ENCODE data around the gene HRK.

The HRK gene

DNA sequence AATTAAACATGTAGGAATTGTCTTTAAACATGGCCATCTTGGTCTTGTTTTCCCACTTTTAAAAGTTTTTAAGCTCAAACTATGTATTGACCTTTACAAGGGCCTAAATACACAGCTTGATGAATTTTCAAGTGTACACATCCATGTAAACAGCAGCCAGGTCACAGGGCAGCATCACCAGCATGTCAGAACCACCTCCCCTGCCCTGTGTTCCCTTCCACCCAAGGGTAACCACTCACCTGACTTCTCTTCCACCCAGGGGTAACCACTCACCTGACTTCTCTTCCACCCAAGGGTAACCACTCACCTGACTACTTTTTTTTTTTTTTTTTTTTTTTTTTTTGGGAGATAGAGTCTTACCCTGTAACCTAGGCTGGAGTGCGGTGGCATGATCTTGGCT is 34.1 kb upstream of the HRK start:
- TF ChIP-seq, protein P1, sequence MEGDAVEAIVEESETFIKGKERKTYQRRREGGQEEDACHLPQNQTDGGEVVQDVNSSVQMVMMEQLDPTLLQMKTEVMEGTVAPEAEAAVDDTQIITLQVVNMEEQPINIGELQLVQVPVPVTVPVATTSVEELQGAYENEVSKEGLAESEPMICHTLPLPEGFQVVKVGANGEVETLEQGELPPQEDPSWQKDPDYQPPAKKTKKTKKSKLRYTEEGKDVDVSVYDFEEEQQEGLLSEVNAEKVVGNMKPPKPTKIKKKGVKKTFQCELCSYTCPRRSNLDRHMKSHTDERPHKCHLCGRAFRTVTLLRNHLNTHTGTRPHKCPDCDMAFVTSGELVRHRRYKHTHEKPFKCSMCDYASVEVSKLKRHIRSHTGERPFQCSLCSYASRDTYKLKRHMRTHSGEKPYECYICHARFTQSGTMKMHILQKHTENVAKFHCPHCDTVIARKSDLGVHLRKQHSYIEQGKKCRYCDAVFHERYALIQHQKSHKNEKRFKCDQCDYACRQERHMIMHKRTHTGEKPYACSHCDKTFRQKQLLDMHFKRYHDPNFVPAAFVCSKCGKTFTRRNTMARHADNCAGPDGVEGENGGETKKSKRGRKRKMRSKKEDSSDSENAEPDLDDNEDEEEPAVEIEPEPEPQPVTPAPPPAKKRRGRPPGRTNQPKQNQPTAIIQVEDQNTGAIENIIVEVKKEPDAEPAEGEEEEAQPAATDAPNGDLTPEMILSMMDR (IDR thresholded peaks at IDR 0.05; ENCODE audit: borderline replicate concordance, insufficient read depth, low read depth, low read length): no peak
- no peak overlapping the region for H3K4me3 ChIP-seq (ENCODE audit: low read depth, low read length)

GRCh38 chr12:116910645-116911451 is 29.6 kb upstream of the HRK start, which contains the start of gene FBXW8:
FBXW8 (plus strand) TSS chr12:116910950; CDS start chr12:116911038, 88 bp downstream.
- TF ChIP-seq, protein P1 (IDR thresholded peaks at IDR 0.05; ENCODE audit: borderline replicate concordance, insufficient read depth, low read depth, low read length): no peak

GRCh38 chr12:116910280-116910644 is 29.0 kb upstream of the HRK start:
- peak overlapping the region; percentile 77 for H3K4me3 ChIP-seq (ENCODE audit: low read depth, low read length)
- TF ChIP-seq, protein P1 (IDR thresholded peaks at IDR 0.05; ENCODE audit: borderline replicate concordance, insufficient read depth, low read depth, low read length): no peak

More at GRCh38 chr12:116910645-116911451, 29.6 kb upstream of the HRK start, which contains the start of gene FBXW8:
- H3K4me3 ChIP-seq (ENCODE audit: low read depth, low read length): peak within 1 kb of the TSS; percentile 77

DNA sequence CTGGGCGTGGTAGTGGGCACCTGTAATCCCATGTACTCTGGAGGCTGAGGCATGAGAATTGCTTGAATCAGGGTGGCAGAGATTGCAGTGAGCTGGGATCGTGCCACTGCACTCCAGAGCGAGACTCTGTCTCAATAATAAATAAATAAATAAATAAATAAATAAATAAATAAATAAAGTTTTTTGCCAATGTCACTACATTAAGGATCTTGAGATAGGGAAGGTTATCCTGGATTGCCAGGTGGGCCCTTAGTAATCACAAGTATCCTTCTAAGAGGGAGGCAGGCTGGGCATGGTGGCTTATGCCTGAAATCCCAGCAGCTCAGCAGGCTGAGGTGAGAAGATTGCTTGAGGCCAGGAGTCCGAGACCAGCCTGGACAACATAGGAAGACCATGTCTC is 25.0 kb upstream of the HRK start:
- TF ChIP-seq, protein P1 (IDR thresholded peaks at IDR 0.05; ENCODE audit: borderline replicate concordance, insufficient read depth, low read depth, low read length): no peak
- H3K4me3 ChIP-seq (ENCODE audit: low read depth, low read length): no peak overlapping the region

GRCh38 chr12:116903818-116904217 is 22.6 kb upstream of the HRK start:
- TF ChIP-seq, protein P1 (IDR thresholded peaks at IDR 0.05; ENCODE audit: borderline replicate concordance, insufficient read depth, low read depth, low read length): no peak
- no peak overlapping the region for H3K4me3 ChIP-seq (ENCODE audit: low read depth, low read length)

GRCh38 chr12:116901612-116902011 is 20.4 kb upstream of the HRK start:
- TF ChIP-seq, protein P1 (IDR thresholded peaks at IDR 0.05; ENCODE audit: borderline replicate concordance, insufficient read depth, low read depth, low read length): no peak
- H3K4me3 ChIP-seq (ENCODE audit: low read depth, low read length): no peak overlapping the region

GRCh38 chr12:116898669-116899068 is 17.4 kb upstream of the HRK start:
- TF ChIP-seq, protein P1 (IDR thresholded peaks at IDR 0.05; ENCODE audit: borderline replicate concordance, insufficient read depth, low read depth, low read length): no peak
- H3K4me3 ChIP-seq (ENCODE audit: low read depth, low read length): no peak overlapping the region

Measured in GM12875 (cell line).